AG04450 (cell line): ENCODE data around the gene CYP46A1. TPM values are rescaled to one million over a fixed set of nuclear protein-coding genes. Genes with fewer than 3 reads are reported as not detected.

ENCODE experiments used
- CTCF ChIA-PET: fragments of 300-600, 350-600 bp; formaldehyde crosslinking; extraction: SDS; loops from one replicate; lab custom pipeline; 2022; ENCODE audit warnings: antibody characterized with exemption, inconsistent platforms; lab: Charles Lee
- POLR2A ChIA-PET: fragments of 350-600 bp; formaldehyde crosslinking; extraction: SDS; loops from one replicate; lab custom pipeline; 2021; ENCODE audit warnings: antibody characterized with exemption, inconsistent platforms; lab: Yijun Ruan, JAX
- DNase-seq: peaks from one replicate; pipeline ENCODE4 v3.0.0-alpha.2; 2011; ENCODE audit warnings: low read depth, low spot score
- H3K27ac ChIP-seq: one replicate; pipeline ENCODE4 v1.5.1; 2012; ENCODE audit warnings: low read depth, low read length, control low read depth
- H3K27me3 ChIP-seq: one replicate; pipeline ENCODE4 v1.6.0; 2012; ENCODE audit warnings: low read length; ENCODE audit not compliant: control insufficient read depth, insufficient read depth
- H3K4me3 ChIP-seq: 2 replicates; pipeline ENCODE4 v1.5.1; 2011; ENCODE audit warnings: mild to moderate bottlenecking, low read depth, low read length, control low read depth
- H3K9me3 ChIP-seq: 2 replicates; pipeline ENCODE4 v1.5.1; 2012; ENCODE audit warnings: low read length; ENCODE audit not compliant: control insufficient read depth, insufficient read depth
- polyA plus RNA-seq: library from polyadenylated mRNA; depleted of rRNA; stranded (reverse); fragments of >200 nt; gene quantifications from 2 replicates; pipeline ENCODE4 v1.2.3, GENCODE V29; 2011
- TF ChIP-seq, protein P1 (sequence below): IDR thresholded peaks from 2 replicates; pipeline ENCODE4 v1.5.1; 2011; ENCODE audit warnings: low read depth, low read length, control low read depth, inconsistent platforms

Gene CYP46A1
- polyA plus RNA-seq, 1 experiment = 0.07 TPM

- H3K27me3 ChIP-seq = peaks cover 3% of the 10 kb centered on the region
- H3K9me3 ChIP-seq = no peaks in the 10 kb centered on the region; the same call in 1 of the 2 replicates
- H3K4me3 ChIP-seq = peak overlapping the region; percentile 51
- ChIA-PET POLR2A (interaction anchor here (0.8 kb wide), 1 partner anchor 56 kb away, joined by 3 read pairs; no protein-coding TSS in a partner anchor), CTCF (interaction anchor here (0.5 to 1.0 kb wide), 2 partner anchors 8 to 54 kb away, joined by 3 to 4 read pairs; no protein-coding TSS in a partner anchor)
- TF ChIP-seq, protein P1, sequence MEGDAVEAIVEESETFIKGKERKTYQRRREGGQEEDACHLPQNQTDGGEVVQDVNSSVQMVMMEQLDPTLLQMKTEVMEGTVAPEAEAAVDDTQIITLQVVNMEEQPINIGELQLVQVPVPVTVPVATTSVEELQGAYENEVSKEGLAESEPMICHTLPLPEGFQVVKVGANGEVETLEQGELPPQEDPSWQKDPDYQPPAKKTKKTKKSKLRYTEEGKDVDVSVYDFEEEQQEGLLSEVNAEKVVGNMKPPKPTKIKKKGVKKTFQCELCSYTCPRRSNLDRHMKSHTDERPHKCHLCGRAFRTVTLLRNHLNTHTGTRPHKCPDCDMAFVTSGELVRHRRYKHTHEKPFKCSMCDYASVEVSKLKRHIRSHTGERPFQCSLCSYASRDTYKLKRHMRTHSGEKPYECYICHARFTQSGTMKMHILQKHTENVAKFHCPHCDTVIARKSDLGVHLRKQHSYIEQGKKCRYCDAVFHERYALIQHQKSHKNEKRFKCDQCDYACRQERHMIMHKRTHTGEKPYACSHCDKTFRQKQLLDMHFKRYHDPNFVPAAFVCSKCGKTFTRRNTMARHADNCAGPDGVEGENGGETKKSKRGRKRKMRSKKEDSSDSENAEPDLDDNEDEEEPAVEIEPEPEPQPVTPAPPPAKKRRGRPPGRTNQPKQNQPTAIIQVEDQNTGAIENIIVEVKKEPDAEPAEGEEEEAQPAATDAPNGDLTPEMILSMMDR = no peak
- no peak overlapping the region for H3K27ac ChIP-seq
- no peak for DNase-seq
These were observed 54.0 kb downstream of the CYP46A1 start for GRCh38 chr14:99737956-99738667.

- H3K9me3 ChIP-seq = no peaks in the 10 kb centered on the region; the same call in 1 of the 2 replicates
- TF ChIP-seq, protein P1 = no peak
- no peak for DNase-seq
- no peak overlapping the region for H3K4me3 ChIP-seq
- H3K27ac ChIP-seq = no peak overlapping the region
- ChIA-PET CTCF (interaction anchor here (1.3 to 2.1 kb wide), 2 partner anchors 11 to 144 kb away, joined by 5 to 14 read pairs; no protein-coding TSS in a partner anchor), POLR2A (no interaction called here)
- H3K27me3 ChIP-seq = peaks cover 3% of the 10 kb centered on the region
These were observed 56.3 kb downstream of the CYP46A1 start for GRCh38 chr14:99740411-99740810.

GRCh38 chr14:99741227-99741976 lies 57.3 kb downstream of the CYP46A1 start:
- no peak for DNase-seq
- TF ChIP-seq, protein P1 = no peak
- Histone ChIP-seq H3K4me3 (no peak overlapping the region), H3K9me3 (no peaks in the 10 kb centered on the region; the same call in 1 of the 2 replicates), H3K27ac (no peak overlapping the region), H3K27me3 (peaks cover 3% of the 10 kb centered on the region)
- ChIA-PET POLR2A (no interaction called here), CTCF (interaction anchor here (0.8 kb wide), 1 partner anchor 144 kb away, joined by 4 read pairs; no protein-coding TSS in a partner anchor)

GRCh38 chr14:99742074-99742473 lies 58.0 kb downstream of the CYP46A1 start:
- ChIA-PET POLR2A (no interaction called here), CTCF (no interaction called here)
- Histone ChIP-seq H3K9me3 (no peaks in the 10 kb centered on the region; the same call in 1 of the 2 replicates), H3K27me3 (peaks cover 3% of the 10 kb centered on the region), H3K4me3 (no peak overlapping the region), H3K27ac (no peak overlapping the region)
- no peak for DNase-seq
- TF ChIP-seq, protein P1 = no peak
